ENCODE measurements around the gene IGFBP2. TPM values are rescaled to one million over a fixed set of nuclear protein-coding genes. Genes with fewer than 3 reads are reported as not detected.

The IGFBP2 gene
- total and polyA plus RNA-seq, 2 of the 4 experiments (the other 2 are of a cell fraction): 33.5 to 236 TPM

DNA sequence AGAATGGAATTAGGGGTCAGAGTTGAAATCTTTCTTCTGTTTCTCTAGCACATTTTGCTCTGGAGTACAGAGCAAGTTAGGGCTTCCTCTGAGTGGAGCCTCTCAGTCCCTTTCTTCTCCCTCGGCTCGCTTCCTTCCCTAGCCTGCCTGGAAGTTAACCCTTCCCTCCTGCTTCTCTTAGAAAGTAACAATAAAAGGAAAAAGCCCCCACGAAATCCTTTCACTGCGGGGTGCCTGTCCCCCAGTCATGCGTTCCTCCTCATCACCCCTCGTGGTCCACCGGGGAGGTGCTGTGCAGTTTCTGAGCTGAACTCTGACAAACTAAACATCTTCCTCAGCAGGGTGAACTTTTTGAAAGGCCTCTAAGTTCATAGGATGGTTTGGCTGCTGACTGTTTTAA is 2.0 kb downstream of the IGFBP2 start:
- Histone ChIP-seq H3K4me2 (ENCODE audit: low read depth, low read length) (peak overlapping the region; percentile 8; the same call in 1 of the 2 replicates), H3K18ac (ENCODE audit: low read depth, low read length) (no peak overlapping the region), H3K56ac (ENCODE audit: extremely low read depth, insufficient read depth, low read length) (no peak overlapping the region), H3K4me3 (ENCODE audit: insufficient read depth, low read depth, low read length) (no peak overlapping the region), H2BK20ac (ENCODE audit: low read depth, low read length) (no peak overlapping the region), H2BK120ac (ENCODE audit: low read depth, low read length) (no peak overlapping the region), H2AK5ac (ENCODE audit: low read depth, low read length) (no peak overlapping the region), H3K4me1 (ENCODE audit: control insufficient read depth, insufficient read depth, low read length) (peaks cover 4% of the 10 kb centered on the region; the same call in 1 of the 2 replicates), H3K9ac (ENCODE audit: low read depth, low read length) (no peak overlapping the region; the same call in 1 of the 2 replicates), H4K8ac (ENCODE audit: low read depth in 2 of 2, low read length in 2 of 2) (no peak overlapping the region), H3K27ac (ENCODE audit: insufficient read depth, low read length) (no peak overlapping the region), H3K36me3 (ENCODE audit: control insufficient read depth, insufficient read depth, low read length) (no peaks in the 10 kb centered on the region), H3K79me1 (ENCODE audit: low read depth in 1 of 2, low read length in 2 of 2) (no peaks in the 10 kb centered on the region), H3K23ac (ENCODE audit: low read depth, low read length) (no peak overlapping the region), H3K27me3 (ENCODE audit: control insufficient read depth, insufficient read depth, low read length) (peaks cover 29% of the 10 kb centered on the region), H2AK9ac (replicated peaks; ENCODE audit: low read depth, low read length, poor library complexity) (no peak overlapping the region), H2BK15ac (ENCODE audit: low read depth, low read length) (no peak overlapping the region), H2AFZ (replicated peaks; ENCODE audit: low read length, poor library complexity) (no peak overlapping the region), H3K4ac (ENCODE audit: low read depth, low read length) (no peak overlapping the region), H2BK5ac (ENCODE audit: low read depth, low read length, poor library complexity, severe bottlenecking) (no peak overlapping the region), H4K91ac (ENCODE audit: insufficient read depth, low read depth, low read length) (no peak overlapping the region), H3K9me3 (ENCODE audit: control insufficient read depth, insufficient read depth, low read length) (no peaks in the 10 kb centered on the region), H3K14ac (replicated peaks; ENCODE audit: low read depth, low read length) (no peak overlapping the region), H4K5ac (ENCODE audit: low read depth, low read length) (no peak overlapping the region; the same call in 1 of the 2 replicates), H3K9me1 (ENCODE audit: insufficient read depth, low read length) (no peaks in the 10 kb centered on the region), H4K20me1 (ENCODE audit: insufficient read depth, low read length) (no peaks in the 10 kb centered on the region)
- no TSS peak for BruUV-seq (replicated peaks)
- WGBS, 2 experiments (ENCODE audit: extremely low coverage in 2 of 2, insufficient read length in 1 of 2): no CpG with 5 or more reads among the region's 7 CpGs
- intact Hi-C loops (cut with micrococcal nuclease) (no loop called here), in situ Hi-C loops (cut with MboI; ENCODE audit: low sequenced_read_pairs) (no loop called here), dilution Hi-C loops (cut with HindIII; ENCODE audit: low sequenced_read_pairs, unreplicated experiment) (no loop called here)
- ATAC-seq (ENCODE audit: low read depth) (no peak), DNase-seq (no peak)
- ChIA-PET CTCF (no interaction called here), POLR2A (ENCODE audit: unreplicated experiment) (interaction anchor here (0.6 kb wide), 1 partner anchor 118 kb away, joined by 4 read pairs; no protein-coding TSS in a partner anchor)
- TF ChIP-seq BHLHE40 (IDR thresholded peaks at IDR 0.05; ENCODE audit: low read depth, low read length) (no peak), POLR2A (IDR thresholded peaks at IDR 0.05; ENCODE audit: low read depth, low read length) (no peak), RFX5 (IDR thresholded peaks at IDR 0.05; ENCODE audit: low read depth, low read length) (no peak), NFE2L2 (IDR thresholded peaks at IDR 0.05; ENCODE audit: low read depth, low read length) (no peak), CEBPB (IDR thresholded peaks at IDR 0.05; ENCODE audit: low read depth, low read length) (no peak), RCOR1 (IDR thresholded peaks at IDR 0.05; ENCODE audit: insufficient replicate concordance, low read length) (no peak), MXI1 (IDR thresholded peaks at IDR 0.05; ENCODE audit: borderline replicate concordance, low read depth, low read length) (no peak)
- TF ChIP-seq, protein P1, sequence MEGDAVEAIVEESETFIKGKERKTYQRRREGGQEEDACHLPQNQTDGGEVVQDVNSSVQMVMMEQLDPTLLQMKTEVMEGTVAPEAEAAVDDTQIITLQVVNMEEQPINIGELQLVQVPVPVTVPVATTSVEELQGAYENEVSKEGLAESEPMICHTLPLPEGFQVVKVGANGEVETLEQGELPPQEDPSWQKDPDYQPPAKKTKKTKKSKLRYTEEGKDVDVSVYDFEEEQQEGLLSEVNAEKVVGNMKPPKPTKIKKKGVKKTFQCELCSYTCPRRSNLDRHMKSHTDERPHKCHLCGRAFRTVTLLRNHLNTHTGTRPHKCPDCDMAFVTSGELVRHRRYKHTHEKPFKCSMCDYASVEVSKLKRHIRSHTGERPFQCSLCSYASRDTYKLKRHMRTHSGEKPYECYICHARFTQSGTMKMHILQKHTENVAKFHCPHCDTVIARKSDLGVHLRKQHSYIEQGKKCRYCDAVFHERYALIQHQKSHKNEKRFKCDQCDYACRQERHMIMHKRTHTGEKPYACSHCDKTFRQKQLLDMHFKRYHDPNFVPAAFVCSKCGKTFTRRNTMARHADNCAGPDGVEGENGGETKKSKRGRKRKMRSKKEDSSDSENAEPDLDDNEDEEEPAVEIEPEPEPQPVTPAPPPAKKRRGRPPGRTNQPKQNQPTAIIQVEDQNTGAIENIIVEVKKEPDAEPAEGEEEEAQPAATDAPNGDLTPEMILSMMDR (conservative IDR thresholded peaks at IDR 0.05; ENCODE audit: low read depth, low read length): no peak
- TF ChIP-seq, protein P2, sequence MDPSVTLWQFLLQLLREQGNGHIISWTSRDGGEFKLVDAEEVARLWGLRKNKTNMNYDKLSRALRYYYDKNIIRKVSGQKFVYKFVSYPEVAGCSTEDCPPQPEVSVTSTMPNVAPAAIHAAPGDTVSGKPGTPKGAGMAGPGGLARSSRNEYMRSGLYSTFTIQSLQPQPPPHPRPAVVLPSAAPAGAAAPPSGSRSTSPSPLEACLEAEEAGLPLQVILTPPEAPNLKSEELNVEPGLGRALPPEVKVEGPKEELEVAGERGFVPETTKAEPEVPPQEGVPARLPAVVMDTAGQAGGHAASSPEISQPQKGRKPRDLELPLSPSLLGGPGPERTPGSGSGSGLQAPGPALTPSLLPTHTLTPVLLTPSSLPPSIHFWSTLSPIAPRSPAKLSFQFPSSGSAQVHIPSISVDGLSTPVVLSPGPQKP (IDR thresholded peaks at IDR 0.05; ENCODE audit: borderline replicate concordance, low read depth, low read length): no peak
- TF ChIP-seq, protein P3, sequence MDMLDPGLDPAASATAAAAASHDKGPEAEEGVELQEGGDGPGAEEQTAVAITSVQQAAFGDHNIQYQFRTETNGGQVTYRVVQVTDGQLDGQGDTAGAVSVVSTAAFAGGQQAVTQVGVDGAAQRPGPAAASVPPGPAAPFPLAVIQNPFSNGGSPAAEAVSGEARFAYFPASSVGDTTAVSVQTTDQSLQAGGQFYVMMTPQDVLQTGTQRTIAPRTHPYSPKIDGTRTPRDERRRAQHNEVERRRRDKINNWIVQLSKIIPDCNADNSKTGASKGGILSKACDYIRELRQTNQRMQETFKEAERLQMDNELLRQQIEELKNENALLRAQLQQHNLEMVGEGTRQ (IDR thresholded peaks at IDR 0.05; ENCODE audit: low read depth, low read length): no peak
